Measurements from ENCODE around the gene KCP.

Gene KCP

DNA sequence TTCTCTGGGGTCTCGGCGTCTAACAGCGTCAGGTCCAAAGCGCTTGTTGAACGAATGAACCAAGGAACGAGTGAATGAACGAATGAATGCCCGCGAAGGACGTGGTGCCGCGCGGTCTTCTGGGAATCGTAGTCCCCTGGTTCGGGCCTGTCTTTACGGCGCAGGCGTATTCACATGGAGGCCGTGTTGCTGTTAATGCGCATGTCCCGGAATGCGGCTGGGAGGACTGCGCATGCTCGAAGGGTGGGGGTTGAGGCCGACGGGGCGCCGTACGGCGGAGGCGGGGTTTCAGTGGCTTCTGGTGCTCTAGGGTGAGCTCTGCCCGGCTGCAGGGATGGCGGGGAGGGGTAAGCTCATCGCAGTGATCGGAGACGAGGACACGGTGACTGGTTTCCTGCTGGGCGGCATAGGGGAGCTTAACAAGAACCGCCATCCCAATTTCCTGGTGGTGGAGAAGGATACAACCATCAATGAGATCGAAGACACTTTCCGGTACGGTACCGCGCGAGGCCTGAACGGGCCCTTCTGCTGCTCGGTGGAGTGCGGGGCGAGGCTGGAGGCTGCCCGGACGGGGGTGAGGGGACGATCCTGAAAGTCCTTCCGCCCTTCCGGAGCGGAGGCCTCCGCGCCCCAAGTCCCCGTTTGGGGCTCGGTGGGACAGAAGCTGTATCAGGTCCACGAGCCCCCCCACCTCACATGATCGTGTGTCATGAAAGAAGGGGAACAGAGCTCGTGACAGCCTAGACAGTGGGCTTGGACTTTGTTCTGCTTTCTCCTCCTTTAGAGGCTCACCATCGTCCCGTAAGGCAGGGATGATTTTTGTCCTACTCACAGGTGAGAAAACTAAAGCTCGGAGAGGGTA is 47.7 kb downstream of the KCP start, which contains the start of gene ATP6V1F:
TSS of gene ATP6V1F (plus strand) at position 286 of the 862 bp plus-strand sequence. CDS start at position 335, 49 bp downstream.
- H3K4me3 ChIP-seq (ENCODE audit: low read depth, low read length), result peak within 1 kb of the TSS; percentile 95
- no peak for TF ChIP-seq CTCF (conservative IDR thresholded peaks at IDR 0.05; ENCODE audit: low read depth, low read length)
- DNase-seq (ENCODE audit: low read depth), result peak; percentile 98

GRCh38 chr7:128861957-128862570 is 48.4 kb downstream of the KCP start:
- DNase-seq (ENCODE audit: low read depth), result no peak
- no peak for TF ChIP-seq CTCF (conservative IDR thresholded peaks at IDR 0.05; ENCODE audit: low read depth, low read length)
- peak overlapping the region; percentile 95 for H3K4me3 ChIP-seq (ENCODE audit: low read depth, low read length)

DNA sequence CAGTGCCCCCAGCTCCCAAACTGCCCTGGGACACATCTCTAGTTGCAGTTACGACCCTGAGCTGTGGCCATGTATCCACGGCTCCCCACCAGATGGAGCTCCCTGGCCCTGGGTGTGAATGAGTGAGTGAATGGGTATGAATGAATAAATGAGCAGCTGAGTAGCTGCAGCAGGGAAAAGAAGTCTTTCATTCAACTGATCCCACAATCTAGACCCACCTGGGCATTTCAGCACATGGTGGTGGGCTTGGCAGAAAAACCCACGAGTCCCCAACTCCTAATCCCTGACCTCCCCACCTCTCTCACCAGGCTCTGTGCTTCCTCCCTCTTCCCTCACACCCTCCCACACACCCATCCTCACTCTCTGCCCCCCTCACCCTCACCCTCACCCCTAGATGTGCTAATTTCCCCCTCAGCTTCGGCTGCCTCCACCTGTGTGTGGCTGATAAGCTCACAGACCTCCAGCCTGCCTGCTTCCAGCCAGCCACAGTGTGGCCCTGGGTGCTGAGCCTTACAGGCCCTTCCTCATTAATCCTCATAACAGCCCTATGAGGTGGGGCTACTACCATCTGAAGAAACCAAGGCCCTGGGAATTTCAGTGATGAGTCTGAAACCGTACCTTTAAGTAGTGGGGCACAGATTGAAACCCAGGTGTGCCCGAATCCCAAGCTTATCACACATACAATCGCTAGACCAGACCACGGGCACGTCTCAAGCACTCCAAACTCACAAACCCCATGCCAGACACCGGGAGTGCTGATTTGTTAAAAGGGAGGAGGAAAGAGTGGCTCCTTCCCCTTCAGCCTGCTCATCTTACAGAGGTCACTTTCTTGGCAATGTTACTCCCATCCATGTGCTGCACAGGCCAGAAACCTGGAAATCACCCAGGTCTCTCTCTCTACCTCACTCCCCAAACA is 50.1 kb downstream of the KCP start:
- H3K4me3 ChIP-seq (ENCODE audit: low read depth, low read length), result no peak overlapping the region
- peak; percentile 84 for DNase-seq (ENCODE audit: low read depth)
- peak; percentile 47 for TF ChIP-seq CTCF (conservative IDR thresholded peaks at IDR 0.05; ENCODE audit: low read depth, low read length)

- TF ChIP-seq CTCF (conservative IDR thresholded peaks at IDR 0.05; ENCODE audit: low read depth, low read length), result no peak
- no peak overlapping the region for H3K4me3 ChIP-seq (ENCODE audit: low read depth, low read length)
- peak; percentile 32 for DNase-seq (ENCODE audit: low read depth)
These were observed 51.0 kb downstream of the KCP start for GRCh38 chr7:128859232-128860157.

GRCh38 chr7:128858380-128859231 is 51.9 kb downstream of the KCP start:
- H3K4me3 ChIP-seq (ENCODE audit: low read depth, low read length), result no peak overlapping the region
- TF ChIP-seq CTCF (conservative IDR thresholded peaks at IDR 0.05; ENCODE audit: low read depth, low read length), result no peak
- peak; percentile 32 for DNase-seq (ENCODE audit: low read depth)

Measured in choroid plexus epithelial cell (primary cell).